HG03064 (cell line): ENCODE measurements around the gene TMEM219.
"Not testable (repeated sequence)": the region's sequence is repeated elsewhere in the genome, so short reads cannot be mapped to it uniquely, and the experiment has no call there.

Experiments
- ATAC-seq: cut with Tn5 transposase; IDR thresholded peaks from one replicate; pipeline ENCODE4 v1.9.1; 2021; ENCODE audit warnings: low read depth; ENCODE audit not compliant: unreplicated experiment

The TMEM219 gene, protein sequence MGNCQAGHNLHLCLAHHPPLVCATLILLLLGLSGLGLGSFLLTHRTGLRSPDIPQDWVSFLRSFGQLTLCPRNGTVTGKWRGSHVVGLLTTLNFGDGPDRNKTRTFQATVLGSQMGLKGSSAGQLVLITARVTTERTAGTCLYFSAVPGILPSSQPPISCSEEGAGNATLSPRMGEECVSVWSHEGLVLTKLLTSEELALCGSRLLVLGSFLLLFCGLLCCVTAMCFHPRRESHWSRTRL

DNA sequence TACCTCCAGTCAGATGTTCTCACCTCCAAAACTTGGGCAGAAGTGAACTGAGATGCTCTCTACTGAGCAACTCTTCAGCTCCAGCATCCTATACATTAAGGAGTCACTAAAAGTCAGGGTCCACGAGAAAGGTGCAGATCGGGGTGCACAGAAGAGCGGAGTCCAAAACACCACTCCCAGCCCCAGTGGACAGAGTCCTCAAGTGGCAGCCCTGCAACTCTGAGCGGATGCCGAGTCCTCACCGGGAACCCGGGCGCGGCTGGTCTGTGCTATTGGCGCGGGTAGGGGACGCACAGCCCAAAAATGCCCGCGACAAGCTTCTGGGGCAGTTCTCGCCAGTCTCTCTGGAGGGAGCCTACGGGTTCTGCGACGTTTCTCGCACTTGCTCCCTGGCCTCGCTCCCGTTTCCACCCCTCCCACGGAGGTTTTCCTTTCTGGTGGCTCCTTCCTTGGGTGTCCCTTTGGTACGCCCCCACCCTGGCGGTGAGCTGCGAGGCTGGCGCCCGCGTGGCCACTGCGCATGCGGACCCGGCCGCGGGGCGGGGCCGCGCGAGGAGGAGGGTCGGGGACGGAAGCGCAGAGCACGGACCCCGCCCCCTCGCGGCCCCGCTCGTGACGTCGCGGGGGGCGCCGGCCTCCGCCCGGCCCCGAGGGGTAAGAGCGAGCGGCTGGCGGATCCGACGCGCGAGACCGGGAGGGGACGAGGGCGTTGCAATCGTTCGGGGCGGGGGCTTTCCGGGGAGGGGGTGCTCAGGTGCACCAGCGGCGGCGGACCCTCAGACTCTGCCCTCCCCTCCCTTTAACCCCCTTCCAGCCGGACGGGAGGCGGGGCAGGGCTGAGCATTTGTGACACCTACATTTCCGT lies at the start of gene TMEM219:
Gene TMEM219, plus strand, starts transcription at position 601 of the 865 bp plus-strand sequence. CDS start 1,065 bp downstream, outside the sequence.
- ATAC-seq, result peak; percentile 78

DNA sequence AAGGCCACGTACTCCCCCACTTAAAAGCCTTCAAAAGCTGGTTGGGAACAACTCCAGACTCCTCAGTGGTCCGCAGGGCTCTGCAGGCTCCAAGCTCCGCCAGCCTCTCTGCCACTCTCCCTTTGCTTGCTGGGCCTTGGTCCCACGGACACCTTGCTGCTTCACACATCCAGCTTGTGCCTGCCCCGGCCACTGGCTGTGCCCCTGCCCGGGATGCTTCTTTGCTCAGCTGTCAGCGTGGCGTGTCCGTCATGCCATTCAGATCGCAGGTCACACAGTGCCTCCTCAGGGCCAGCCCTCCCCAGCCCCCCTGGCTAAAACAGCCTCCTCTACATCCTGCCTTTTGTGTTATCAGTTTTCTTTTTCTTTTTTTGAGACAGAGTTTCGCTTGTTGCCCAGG lies 49.8 kb upstream of the TMEM219 start:
- no peak for ATAC-seq

DNA sequence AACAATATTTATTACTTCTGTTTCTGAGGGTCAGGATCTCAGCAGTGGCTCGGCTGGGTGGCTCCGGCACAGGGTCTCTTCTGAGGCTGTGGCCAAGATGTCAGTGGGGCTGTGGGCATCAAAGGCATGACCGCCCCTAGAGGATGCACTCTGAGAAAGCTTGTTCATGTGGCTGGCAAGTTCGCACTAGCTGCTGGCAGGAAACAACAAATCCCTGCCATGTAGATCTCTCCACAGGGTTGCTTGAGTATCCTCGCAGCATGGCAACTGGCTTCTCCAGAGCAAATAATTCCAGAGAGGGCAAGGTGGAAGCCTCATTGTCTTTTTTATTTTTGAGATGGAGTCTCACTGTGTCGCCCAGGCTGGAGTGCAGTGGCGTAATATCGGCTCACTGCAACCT lies 48.4 kb upstream of the TMEM219 start:
- no peak for ATAC-seq

DNA sequence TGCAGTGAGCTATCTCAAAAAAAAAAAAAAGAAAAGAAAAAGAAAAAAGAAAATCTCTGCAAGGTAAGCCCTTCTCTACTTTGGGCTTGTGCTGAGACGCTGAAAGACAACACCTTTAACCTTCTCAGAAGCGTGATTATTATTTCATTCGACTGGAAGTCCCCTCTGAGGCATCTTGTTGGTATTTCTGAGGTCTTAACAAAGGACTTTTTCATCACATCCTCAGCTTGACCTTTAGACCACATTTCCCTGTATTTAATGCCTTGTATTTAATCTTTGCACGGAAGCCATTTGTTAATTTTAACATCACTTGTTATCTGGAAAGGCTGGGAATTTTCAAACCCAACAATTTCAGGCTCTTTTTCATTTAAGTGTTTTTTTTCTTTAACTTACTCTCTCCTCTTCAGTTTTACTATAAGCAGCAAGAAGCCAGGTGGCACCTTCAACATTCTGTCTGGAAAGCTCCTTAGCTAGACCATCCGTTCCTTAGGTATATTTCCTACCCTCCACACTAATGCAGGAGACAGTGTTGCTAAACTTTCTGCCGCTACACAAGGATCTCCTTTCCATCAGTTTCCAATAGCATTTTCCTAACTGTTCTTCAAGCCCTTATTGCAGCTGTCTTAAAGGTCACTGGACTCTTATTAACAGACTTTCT lies 46.2 kb upstream of the TMEM219 start:
- ATAC-seq, result no peak

DNA sequence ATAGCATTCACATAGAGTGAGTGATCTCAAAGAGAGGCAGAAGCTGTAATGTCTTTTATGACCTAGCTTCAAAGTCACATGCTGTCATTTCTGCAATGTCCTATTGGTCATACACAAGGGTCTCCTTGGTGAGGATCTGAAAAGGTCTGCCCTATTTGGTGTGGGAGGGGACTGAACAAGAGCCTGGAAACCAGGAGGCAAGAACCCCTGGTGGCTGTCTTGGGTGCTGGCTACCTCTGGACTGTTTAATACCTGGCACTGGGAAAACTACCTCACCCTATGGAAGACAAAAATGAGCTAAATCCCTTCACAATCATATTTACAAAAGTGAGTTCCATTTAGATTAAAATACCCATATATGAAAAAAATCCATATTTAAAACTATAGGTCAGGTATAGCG lies 44.9 kb upstream of the TMEM219 start:
- no peak for ATAC-seq

DNA sequence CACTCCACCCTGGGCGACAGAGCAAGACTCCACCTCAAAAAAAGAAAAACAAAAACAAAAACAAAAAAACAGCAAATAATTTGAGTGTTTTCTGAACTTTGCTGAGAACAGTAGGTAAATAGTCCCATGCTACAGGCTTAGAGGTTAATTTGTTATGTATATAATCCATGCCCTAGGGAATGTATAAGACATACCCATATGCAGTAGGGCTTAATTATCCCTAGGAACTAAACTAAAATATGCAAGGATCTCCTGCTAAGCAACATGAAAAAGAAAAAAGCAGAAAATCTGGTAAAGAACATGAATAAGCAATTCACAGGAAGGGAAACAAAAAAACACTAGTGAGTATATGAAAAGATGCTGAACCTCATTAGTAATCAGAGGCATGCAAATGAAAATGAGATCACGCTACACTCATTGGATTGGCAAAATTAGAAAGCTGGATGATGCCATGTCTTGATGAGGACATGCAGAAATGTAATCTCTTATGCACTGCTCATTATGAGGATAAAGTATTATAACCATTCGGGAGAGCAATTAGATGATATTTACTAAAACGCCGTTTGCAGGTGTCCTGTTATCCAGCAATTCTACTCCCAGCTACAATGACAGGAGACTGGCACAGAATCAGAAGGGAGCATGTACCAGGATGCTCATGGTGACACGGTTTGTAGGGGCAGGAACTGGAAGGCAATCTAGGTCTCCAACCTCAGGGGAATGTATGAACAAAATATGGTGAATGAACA lies 41.4 kb upstream of the TMEM219 start:
- ATAC-seq, result no peak

DNA sequence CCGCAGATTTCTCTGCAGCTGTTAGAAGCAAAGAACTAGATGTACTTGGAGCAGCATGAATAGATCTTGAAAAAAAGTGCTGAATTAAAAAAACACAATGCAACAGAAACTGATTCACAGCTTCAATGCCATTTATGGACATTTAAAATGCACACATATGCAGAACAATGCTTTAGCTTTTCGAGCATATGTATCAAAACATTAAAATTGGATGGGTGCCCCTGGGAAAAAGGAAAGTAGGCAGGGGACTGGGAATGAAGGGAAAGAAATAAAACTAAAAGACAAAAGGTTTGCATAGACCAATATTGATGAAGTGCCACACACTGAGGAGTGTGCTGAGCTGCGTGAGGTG lies 40.9 kb upstream of the TMEM219 start:
- ATAC-seq, result no peak

DNA sequence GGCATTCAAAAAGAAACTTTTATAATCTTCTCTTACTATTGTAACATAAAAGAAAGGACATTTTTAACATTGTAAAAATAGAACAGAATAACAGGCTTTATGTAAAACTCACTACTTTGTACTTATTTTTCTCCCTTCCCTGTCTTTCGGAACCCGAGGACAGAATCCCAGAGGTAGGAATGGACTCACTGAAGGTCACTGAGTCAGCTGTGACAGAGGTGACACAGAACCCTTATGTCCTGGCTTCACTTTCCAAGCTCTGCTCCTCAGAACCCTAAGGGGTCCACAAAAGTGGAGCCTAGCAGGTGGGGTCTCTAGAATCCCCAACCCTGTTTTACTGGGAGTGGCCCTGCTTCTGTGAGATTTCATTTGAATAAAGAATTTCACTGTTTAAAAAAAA lies 39.6 kb upstream of the TMEM219 start:
- no peak for ATAC-seq

DNA sequence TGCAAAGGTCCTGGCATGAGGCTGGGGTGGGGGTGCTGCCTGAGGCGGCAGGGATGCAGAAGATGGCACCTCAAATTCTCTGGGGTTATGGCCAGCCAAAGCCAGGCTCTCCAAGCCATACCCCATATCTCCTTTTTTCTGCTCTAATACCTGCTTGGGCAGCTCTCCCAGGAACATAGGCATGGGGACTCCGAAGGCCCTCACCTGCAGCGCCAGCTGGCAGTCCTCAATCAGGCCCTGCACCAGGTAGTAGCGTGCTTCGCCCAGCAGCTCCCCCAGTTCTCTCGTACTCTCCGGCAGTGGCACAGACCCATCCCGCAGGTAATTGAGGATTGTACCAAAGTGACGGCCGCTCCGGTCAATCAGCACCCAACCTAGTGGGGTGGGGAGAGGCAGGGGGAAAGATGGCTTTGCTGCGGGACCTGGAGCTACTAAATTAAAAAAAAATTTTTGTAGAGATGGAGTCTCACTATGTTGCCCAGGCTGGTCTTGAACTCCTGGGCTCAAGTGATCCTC lies 38.8 kb upstream of the TMEM219 start:
- ATAC-seq, result no peak

DNA sequence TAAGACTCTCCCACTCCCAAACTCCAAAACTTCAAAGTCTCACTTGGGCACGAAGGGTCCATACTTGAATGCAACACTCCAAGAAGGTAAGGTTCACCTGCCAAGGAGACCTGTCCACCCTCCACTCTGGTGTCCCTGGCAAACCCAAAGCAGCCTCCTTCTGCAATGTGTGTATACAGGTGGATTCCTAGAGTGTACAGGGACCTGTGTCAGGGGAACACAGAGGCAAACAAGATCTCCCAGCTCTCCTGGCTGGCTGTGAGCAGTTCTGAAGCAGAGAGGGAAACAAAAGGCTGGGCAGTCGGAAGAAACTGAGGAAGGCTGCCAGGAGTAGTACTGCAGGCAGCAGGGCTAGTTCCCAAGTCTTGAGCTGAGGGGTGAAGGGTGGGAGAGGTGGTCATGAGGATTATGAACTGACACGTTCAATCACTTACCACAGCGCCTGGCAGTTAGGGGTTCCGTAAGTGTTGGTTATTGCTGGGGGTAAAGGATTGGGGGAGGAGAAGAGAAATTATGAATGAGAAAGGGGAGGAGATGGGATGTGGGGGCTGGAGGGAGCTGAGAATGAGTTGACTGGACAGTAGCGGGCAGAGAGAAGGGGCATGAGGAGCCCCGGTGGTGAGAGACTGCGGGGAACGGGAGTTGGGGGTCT lies 36.6 kb upstream of the TMEM219 start:
- ATAC-seq, result no peak

DNA sequence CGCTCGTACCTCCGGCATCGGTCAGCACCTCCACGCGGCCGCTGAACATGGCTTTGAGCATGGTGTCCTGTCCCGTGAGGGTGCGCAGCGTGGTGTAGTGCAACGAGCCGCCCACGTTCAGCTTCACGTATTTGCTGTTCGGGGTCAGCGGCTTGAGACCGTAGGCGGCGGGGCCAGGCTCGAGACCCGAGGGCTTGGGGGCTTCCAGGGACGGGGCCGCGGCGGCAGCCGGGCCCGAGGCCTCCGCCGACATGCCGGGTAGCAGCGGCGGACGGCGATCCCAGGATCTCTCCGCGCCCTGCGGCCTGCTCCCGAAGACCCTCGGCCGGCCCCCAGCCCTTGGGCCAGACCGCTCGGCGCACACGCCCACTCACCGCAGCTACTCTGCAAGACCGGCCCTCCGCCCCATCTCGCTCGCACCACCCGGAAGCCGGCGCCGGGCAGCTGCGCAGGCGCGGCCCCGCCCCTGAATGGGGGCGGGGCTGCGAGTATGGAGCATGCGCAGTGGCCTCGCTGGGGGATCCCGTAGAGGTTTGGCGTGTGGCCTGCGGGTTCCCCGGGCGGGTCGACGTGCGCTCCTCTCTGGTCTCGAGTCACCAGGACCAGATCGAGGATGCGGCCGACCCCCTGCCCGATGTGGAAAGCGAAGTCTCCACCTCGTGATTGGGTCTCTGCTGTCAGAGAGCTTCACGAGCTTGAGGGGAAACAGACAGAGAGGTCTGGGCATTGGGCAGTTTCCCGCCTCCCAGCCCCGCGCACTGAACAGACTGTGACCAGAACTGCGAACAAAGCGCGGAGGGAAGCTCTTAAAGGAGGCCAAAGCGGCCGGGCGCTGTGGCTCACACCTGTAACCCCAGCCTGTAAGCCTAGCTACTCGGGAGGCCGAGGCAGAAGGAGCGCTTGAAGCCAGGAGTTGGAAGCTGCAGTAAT lies 35.8 kb upstream of the TMEM219 start, which contains the start of gene KCTD13:
Gene KCTD13, minus strand, starts transcription at position 446 of the 930 bp plus-strand sequence. Its CDS starts 193 bp downstream, at position 253.
- peak; percentile 70 for ATAC-seq

DNA sequence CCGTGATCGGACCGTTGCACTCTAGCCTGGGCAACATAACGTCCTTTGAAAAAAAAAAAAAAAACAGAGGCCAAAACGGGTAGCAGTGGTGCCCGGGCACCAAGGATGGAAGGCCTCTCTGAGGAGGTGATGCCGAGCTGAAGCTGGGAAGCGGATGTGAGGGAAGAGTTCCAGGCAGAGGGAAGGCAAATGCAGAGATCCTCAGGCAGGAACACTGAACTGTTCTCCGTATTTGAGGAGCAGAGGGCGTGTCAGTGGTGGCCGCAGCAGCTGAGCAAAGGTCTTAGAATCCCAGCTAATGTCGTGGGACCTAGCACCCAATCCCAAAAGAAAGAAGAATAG lies 35.2 kb upstream of the TMEM219 start:
- ATAC-seq, result no peak

DNA sequence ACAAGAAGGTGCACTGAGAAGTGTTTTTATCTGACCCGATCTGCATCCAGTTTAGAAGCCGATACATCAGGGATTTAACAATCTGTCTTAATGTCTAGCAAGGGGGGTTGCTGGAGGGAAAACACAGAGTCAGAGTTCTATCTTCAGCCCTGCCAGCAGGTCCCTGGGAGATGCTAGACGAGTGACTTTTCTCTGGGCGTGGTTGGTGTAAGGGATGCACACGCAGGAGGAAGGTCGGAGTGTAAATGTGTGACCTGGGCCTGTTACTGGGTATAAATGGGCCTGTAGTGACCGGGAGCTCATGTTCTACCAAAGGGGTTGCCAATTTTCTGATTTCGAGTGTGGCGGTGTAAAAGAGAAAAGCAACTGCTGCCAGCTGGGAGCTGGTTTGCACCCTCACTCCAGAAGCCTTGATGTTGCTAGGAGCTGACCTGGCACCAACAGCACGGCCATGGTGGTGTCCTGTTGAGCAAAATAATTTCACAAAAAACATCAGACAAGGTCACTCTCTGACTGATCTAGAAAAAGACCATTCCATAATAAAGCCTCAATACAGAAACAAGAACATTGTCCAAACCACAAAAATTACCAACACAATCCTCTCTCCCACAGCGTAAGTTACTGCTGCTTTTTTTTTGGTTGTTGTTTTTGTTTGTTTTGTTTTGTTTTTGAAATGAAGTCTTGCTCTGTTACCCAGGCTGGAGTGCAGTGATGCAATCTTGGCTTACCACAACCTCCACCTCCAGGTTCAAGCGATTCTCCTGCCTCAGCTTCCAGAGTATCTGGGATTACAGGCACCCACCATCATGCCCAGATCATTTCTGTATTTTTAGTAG lies 34.6 kb upstream of the TMEM219 start:
- ATAC-seq, result no peak

DNA sequence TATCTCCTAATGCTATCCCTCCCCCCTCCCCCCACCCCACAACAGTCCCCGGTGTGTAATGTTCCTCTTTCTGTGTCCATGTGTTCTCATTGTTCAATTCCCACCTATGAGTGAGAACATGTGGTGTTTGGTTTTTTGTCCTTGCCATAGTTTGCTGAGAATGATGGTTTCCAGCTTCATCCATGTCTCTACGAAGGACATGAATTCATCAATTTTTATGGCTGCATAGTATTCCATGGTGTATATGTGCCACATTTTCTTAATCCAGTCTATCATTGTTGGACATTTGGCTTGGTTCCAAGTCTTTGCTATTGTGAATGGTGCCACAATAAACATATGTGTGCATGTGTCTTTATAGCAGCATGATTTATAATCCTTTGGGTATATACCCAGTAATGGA lies 30.1 kb upstream of the TMEM219 start:
- ATAC-seq, result not testable (repeated sequence)

DNA sequence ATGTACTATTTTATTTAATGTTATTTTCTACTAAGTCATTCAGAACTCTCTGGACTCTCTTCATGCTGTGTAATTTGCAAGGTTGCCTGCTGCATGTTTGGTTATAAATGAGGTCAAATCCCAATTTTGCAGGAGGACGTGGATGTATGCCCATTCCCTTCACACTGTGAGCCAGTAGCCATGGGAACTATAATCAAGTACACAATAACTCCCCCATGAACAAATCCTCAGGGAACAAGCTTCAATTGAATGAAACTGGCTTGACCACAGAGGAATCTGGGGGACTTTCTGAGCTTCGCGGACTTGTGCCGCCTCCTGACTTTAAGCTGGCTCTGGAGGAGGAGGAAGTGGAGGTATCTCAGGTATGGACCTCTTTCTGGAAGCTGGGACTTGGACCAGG lies 21.2 kb upstream of the TMEM219 start:
- ATAC-seq, result no peak

DNA sequence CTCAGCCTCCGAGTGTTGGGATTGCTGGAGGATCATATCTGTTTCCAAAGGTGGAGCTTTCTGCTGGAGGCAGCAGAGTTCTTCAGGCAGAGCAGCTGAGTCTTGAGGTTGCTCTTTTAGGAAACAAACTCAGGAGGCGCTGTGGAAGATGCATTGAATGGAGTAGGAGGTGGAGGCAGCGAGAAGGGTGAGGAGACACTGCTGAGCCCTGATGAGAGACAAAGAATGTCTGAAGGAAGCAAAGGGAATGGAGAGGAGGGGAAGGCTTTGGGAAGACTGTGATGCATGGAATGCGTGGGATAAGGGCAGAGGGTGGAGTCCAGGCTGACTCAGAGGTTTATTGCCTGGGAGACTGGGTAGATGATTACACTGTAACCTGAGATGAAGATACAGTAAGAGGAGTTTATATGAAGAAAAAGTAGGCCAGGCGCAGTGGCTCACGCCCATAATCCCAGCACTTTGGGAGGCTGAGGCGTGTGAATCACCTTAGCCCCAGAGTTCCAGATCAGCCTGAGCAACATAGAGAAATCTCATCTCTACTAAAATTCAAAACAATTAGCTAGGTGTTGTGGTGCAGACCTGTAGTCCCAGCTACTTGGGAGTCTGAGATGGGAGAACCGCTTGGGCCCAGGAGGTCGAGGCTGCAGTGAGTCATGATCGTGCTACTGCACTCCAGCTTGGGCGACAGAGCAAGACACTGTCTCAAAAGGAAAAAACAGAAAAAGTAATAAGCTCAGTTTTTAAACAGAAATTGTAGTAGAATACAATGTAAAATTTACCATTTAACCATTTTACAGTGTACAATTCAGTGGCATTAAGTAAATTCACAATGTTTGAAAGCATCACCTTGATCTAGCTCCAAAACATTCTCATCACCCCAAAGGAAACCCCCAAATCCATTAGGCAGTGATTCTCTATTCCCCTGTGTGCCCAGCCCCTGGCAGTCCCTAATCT lies 17.8 kb upstream of the TMEM219 start:
- no peak for ATAC-seq

DNA sequence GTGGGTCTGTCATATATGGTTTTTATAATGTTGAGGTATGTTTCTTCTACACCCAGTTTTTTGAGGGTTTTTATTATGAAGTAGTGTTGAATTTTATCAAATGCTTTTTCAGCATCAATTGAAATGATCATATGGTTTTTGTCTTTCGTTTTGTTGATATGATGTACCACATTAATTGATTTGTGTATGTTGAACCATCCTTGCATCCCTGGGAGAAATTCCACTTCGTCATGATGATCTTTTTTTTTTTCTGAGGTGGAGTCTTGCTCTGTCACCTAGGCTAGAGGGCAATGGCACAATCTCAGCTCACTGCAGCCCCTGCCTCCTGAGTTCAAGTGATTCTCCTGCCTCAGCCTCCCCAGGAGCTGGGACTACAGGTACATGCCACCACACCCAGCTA lies 14.0 kb upstream of the TMEM219 start:
- ATAC-seq, result no peak
